Stimulated activated naive B cell treated with anti-CD40 and anti-IgM and Interleukin-4, amounts not matched to agents 10 μg/mL and 1 μg/mL and 100 μg/mL, for 72 hours (primary cell): ENCODE results near the gene SIN3A.
"Not testable (repeated sequence)": the region's sequence is repeated elsewhere in the genome, so short reads cannot be mapped to it uniquely, and the experiment has no call there.

Experiments
- ATAC-seq, 2 donors: fragments of 150-1000 bp; cut with Tn5 transposase; replicated peaks; 2 replicates each; pipeline ENCODE4 v1.10.0; 2021; ENCODE audit warnings: moderate library complexity in 1 of 2
- DNase-seq: peaks from one replicate; pipeline ENCODE4 v3.0.0; 2021
- H3K27ac Mint-ChIP-seq: one replicate; pipeline ENCODE4 v1.8.0; 2022; ENCODE audit warnings: mild to moderate bottlenecking, mixed read lengths
- H3K27me3 Mint-ChIP-seq, 2 donors: one replicate each; pipeline ENCODE4 v1.8.0; 2022; ENCODE audit warnings: mixed read lengths in 2 of 2
- H3K36me3 Mint-ChIP-seq, 2 donors: one replicate each; pipeline ENCODE4 v1.8.0; 2022; ENCODE audit warnings: mixed read lengths in 2 of 2, mild to moderate bottlenecking in 1 of 2
- H3K4me1 Mint-ChIP-seq, 2 donors: one replicate each; pipeline ENCODE4 v1.8.0; 2022; ENCODE audit warnings: mixed read lengths in 2 of 2, mild to moderate bottlenecking in 1 of 2
- H3K4me3 Mint-ChIP-seq, 2 donors: one replicate each; pipeline ENCODE4 v1.8.0; 2022; ENCODE audit warnings: mild to moderate bottlenecking in 2 of 2, mixed read lengths in 2 of 2, moderate library complexity in 1 of 2
- H3K9me3 Mint-ChIP-seq, 2 donors: one replicate each; pipeline ENCODE4 v1.8.0; 2022; ENCODE audit warnings: mixed read lengths in 2 of 2, mild to moderate bottlenecking in 1 of 2

The SIN3A gene

GRCh38 chr15:75454471-75455378, 3.2 kb upstream of the SIN3A start:
- H3K36me3 Mint-ChIP-seq, result peaks cover 9 to 13% of the 10 kb centered on the region in 2 donors
- peak; percentile 4 to 7 for ATAC-seq
- H3K27me3 Mint-ChIP-seq, result no peaks in the 10 kb centered on the region

GRCh38 chr15:75453703-75454470, 2.4 kb upstream of the SIN3A start:
- H3K27me3 Mint-ChIP-seq, result no peaks in the 10 kb centered on the region
- H3K4me3 Mint-ChIP-seq, result peak overlapping the region; percentile 97 to 98
- H3K36me3 Mint-ChIP-seq, result peaks cover 9 to 13% of the 10 kb centered on the region in 2 donors
- DNase-seq (peak; percentile 98), ATAC-seq (peak; percentile 41 to 49)
- H3K9me3 Mint-ChIP-seq, result no peaks in the 10 kb centered on the region
- peak overlapping the region; percentile 100 for H3K27ac Mint-ChIP-seq
- H3K4me1 Mint-ChIP-seq, result peaks cover 14 to 44% of the 10 kb centered on the region in 2 donors

More at GRCh38 chr15:75454471-75455378, 3.2 kb upstream of the SIN3A start:
- DNase-seq, result peak; percentile 72
- H3K4me1 Mint-ChIP-seq, result peaks cover 11 to 37% of the 10 kb centered on the region in 2 donors
- H3K9me3 Mint-ChIP-seq, result no peaks in the 10 kb centered on the region
- peak overlapping the region; percentile 97 for H3K27ac Mint-ChIP-seq
- peak overlapping the region; percentile 97 to 98 for H3K4me3 Mint-ChIP-seq

- Mint-ChIP-seq H3K36me3 (peaks cover 9 to 13% of the 10 kb centered on the region in 2 donors), H3K4me3 (peak overlapping the region; percentile 97 to 98), H3K9me3 (no peaks in the 10 kb centered on the region), H3K27ac (peak overlapping the region; percentile 100), H3K4me1 (peaks cover 14 to 49% of the 10 kb centered on the region in 2 donors), H3K27me3 (no peaks in the 10 kb centered on the region)
- peak; percentile 72 for DNase-seq
- ATAC-seq, result peak; percentile 10 to 13
Observed at GRCh38 chr15:75452865-75453702, 1.6 kb upstream of the SIN3A start.

- peaks cover 13 to 16% of the 10 kb centered on the region in 2 donors for H3K36me3 Mint-ChIP-seq
- H3K9me3 Mint-ChIP-seq, result no peaks in the 10 kb centered on the region
- peak overlapping the region; percentile 97 to 98 for H3K4me3 Mint-ChIP-seq
- ATAC-seq, result peak; percentile 17 to 18
- H3K27ac Mint-ChIP-seq, result peak overlapping the region; percentile 100
- H3K4me1 Mint-ChIP-seq, result peaks cover 17 to 55% of the 10 kb centered on the region in 2 donors
- H3K27me3 Mint-ChIP-seq, result no peaks in the 10 kb centered on the region
- peak; percentile 76 for DNase-seq
Observed at GRCh38 chr15:75452364-75452864, 924 bp upstream of the SIN3A start.

- no peaks in the 10 kb centered on the region for H3K27me3 Mint-ChIP-seq
- H3K27ac Mint-ChIP-seq, result peak overlapping the region; percentile 100
- H3K9me3 Mint-ChIP-seq, result no peaks in the 10 kb centered on the region
- DNase-seq (no peak), ATAC-seq (no peak)
- H3K4me3 Mint-ChIP-seq, result peak overlapping the region; percentile 97 to 98
- H3K36me3 Mint-ChIP-seq, result peaks cover 17 to 23% of the 10 kb centered on the region in 2 donors
- H3K4me1 Mint-ChIP-seq, result peaks cover 21 to 63% of the 10 kb centered on the region in 2 donors
Observed at GRCh38 chr15:75451202-75451673, 252 bp downstream of the SIN3A start.

GRCh38 chr15:75450307-75451201, 936 bp downstream of the SIN3A start:
- H3K36me3 Mint-ChIP-seq, result peaks cover 16 to 25% of the 10 kb centered on the region in 2 donors
- DNase-seq (peak; percentile 93), ATAC-seq (peak; percentile 41 to 48)
- peaks cover 25 to 66% of the 10 kb centered on the region in 2 donors for H3K4me1 Mint-ChIP-seq
- H3K27ac Mint-ChIP-seq, result peak overlapping the region; percentile 100
- no peaks in the 10 kb centered on the region for H3K9me3 Mint-ChIP-seq
- H3K4me3 Mint-ChIP-seq, result peak overlapping the region; percentile 97 to 98
- no peaks in the 10 kb centered on the region for H3K27me3 Mint-ChIP-seq

GRCh38 chr15:75449585-75450306, 1.7 kb downstream of the SIN3A start:
- Mint-ChIP-seq H3K4me3 (peak overlapping the region; percentile 97 to 98), H3K4me1 (peaks cover 25 to 66% of the 10 kb centered on the region in 2 donors), H3K27ac (no peak overlapping the region), H3K27me3 (no peaks in the 10 kb centered on the region), H3K9me3 (no peaks in the 10 kb centered on the region), H3K36me3 (peaks cover 12 to 23% of the 10 kb centered on the region in 2 donors)
- no peak for DNase-seq
- ATAC-seq, result no peak

GRCh38 chr15:75448171-75448570, 3.3 kb downstream of the SIN3A start:
- not testable (repeated sequence) for H3K27ac Mint-ChIP-seq, H3K27me3 Mint-ChIP-seq, ATAC-seq, DNase-seq, H3K9me3 Mint-ChIP-seq, H3K4me3 Mint-ChIP-seq
- Mint-ChIP-seq H3K36me3 (peaks cover 11 to 23% of the 10 kb centered on the region in 2 donors), H3K4me1 (peaks cover 26 to 67% of the 10 kb centered on the region in 2 donors)

- no peak for ATAC-seq
- H3K27ac Mint-ChIP-seq, result peak overlapping the region; percentile 56
- DNase-seq, result no peak
- H3K4me1 Mint-ChIP-seq, result peaks cover 26 to 55% of the 10 kb centered on the region in 2 donors
- no peaks in the 10 kb centered on the region for H3K9me3 Mint-ChIP-seq
- no peak overlapping the region for H3K4me3 Mint-ChIP-seq
- H3K27me3 Mint-ChIP-seq, result no peaks in the 10 kb centered on the region
- H3K36me3 Mint-ChIP-seq, result peaks cover 9 to 23% of the 10 kb centered on the region in 2 donors
Observed at GRCh38 chr15:75446151-75446550, 5.3 kb downstream of the SIN3A start.

GRCh38 chr15:75445324-75445723, 6.2 kb downstream of the SIN3A start:
- not testable (repeated sequence) for DNase-seq, H3K27ac Mint-ChIP-seq, H3K4me3 Mint-ChIP-seq, H3K27me3 Mint-ChIP-seq, ATAC-seq, H3K9me3 Mint-ChIP-seq
- H3K36me3 Mint-ChIP-seq, result peaks cover 11 to 23% of the 10 kb centered on the region in 2 donors
- H3K4me1 Mint-ChIP-seq, result peaks cover 23 to 51% of the 10 kb centered on the region in 2 donors

GRCh38 chr15:75443972-75444453, 7.5 kb downstream of the SIN3A start:
- H3K9me3 Mint-ChIP-seq, DNase-seq, ATAC-seq, H3K4me3 Mint-ChIP-seq, H3K27me3 Mint-ChIP-seq, H3K27ac Mint-ChIP-seq: not testable (repeated sequence)
- H3K36me3 Mint-ChIP-seq, result peaks cover 12 to 28% of the 10 kb centered on the region in 2 donors
- peaks cover 21 to 39% of the 10 kb centered on the region in 2 donors for H3K4me1 Mint-ChIP-seq

GRCh38 chr15:75437721-75438120, 13.8 kb downstream of the SIN3A start:
- Mint-ChIP-seq H3K4me3 (no peak overlapping the region), H3K36me3 (peaks cover 26 to 46% of the 10 kb centered on the region in 2 donors), H3K27me3 (no peaks in the 10 kb centered on the region), H3K4me1 (peaks cover 24 to 40% of the 10 kb centered on the region in 2 donors), H3K27ac (peak overlapping the region; percentile 47), H3K9me3 (no peaks in the 10 kb centered on the region)
- ATAC-seq (no peak), DNase-seq (no peak)
